Upper lobe of left lung (tissue), 4 donors: Measurements from ENCODE around the gene IRX3.

Source experiments
- CTCF ChIP-seq, 6 experiments: fragments of 450-650 bp in 4 of 6; fragments of 200-600 bp in 2 of 6; sonication (generic) in 2 of 6; IDR thresholded peaks; one replicate each; pipeline ENCODE4 v1.5.1; 2016 to 2019; ENCODE audit warnings: antibody characterized with exemption in 6 of 6
- EP300 ChIP-seq, 4 donors: sonication (generic); formaldehyde crosslinking; IDR thresholded peaks; one replicate each; pipeline ENCODE4 v1.5.1; 2017; ENCODE audit warnings: antibody characterized with exemption in 4 of 4, control low read depth in 2 of 4
- POLR2A ChIP-seq, 4 donors: fragments of 450-650 bp; IDR thresholded peaks; one replicate each; pipeline ENCODE4 v1.5.1; 2016 to 2017; ENCODE audit warnings: antibody characterized with exemption in 4 of 4, mild to moderate bottlenecking in 2 of 4
- POLR2AphosphoS5 ChIP-seq, 2 donors: sonication (generic); formaldehyde crosslinking; IDR thresholded peaks; one replicate each; pipeline ENCODE4 v1.5.1; 2017; ENCODE audit warnings: antibody characterized with exemption in 2 of 2

GRCh38 chr16:54273566-54273965 is 13.0 kb downstream of the IRX3 start:
- no peak for TF ChIP-seq CTCF (IDR thresholded peaks at IDR 0.05)
- no peak for TF ChIP-seq POLR2AphosphoS5 (IDR thresholded peaks at IDR 0.05)
- no peak for TF ChIP-seq POLR2A (IDR thresholded peaks at IDR 0.05)
- TF ChIP-seq EP300 (IDR thresholded peaks at IDR 0.05), result no peak
